UCSD-AML1 (cell line): Measurements from ENCODE around the gene ERAL1.
"Not testable (repeated sequence)": the region's sequence is repeated elsewhere in the genome, so short reads cannot be mapped to it uniquely, and the experiment has no call there.

Experiments
- DNase-seq: peaks from one replicate; lab custom pipeline; 2025; ENCODE audit not compliant: unreplicated experiment; lab: John Stamatoyannopoulos, UW

Gene ERAL1

DNA sequence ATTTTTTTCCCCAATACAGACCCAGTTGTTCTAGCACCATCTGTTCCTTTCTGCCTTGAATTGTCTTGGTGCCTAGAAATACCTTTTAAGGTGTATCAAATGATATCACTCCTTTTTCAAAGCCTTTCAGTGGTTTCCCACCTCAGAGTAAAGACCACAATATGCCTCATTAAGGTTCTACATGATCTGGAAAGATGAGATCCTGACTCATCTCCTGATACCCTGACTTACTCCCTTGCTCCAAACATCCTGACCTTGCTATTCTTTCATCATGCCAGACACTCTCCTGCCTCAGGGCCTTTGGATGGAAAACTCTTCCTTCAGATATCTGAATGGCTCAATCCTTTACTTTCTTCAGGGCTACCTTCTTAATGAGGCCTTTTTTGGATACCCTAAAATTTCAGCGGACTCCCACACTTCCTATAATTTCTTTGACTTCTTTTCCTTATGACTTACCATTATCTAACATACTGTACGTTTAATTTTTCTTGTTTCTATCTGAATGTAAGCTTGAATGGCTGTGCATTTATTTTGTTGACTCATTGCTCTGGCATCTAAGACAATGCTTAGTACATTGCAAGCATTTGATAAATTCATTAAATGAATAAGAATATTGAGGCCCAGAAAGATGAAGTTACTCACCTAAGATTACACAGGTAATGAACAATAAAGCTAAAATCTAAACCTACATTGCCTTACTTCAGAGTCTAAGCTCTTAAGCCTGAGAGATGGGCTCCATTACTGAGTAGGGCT lies 23.5 kb downstream of the ERAL1 start:
- DNase-seq, result no peak

DNA sequence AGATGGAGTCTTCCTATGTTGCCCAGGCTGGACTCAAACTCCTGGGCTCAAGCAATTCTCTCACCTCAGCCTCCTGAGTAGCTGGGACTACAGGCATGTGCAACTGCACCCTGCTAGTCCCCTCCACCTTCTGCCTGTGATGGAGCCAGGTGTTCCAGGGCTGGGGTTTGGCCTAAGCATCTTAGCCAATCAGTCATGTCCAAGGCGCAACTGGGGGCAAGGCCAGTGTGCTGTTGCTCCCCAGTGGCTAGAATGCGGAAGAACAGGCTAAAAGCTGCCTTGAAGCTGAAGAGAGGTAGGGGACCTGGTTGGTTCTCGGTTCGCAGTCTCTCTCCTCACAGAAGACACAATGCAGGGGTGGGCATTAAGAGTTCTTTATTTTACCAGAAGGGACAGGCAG lies 24.2 kb downstream of the ERAL1 start:
- DNase-seq, result no peak

DNA sequence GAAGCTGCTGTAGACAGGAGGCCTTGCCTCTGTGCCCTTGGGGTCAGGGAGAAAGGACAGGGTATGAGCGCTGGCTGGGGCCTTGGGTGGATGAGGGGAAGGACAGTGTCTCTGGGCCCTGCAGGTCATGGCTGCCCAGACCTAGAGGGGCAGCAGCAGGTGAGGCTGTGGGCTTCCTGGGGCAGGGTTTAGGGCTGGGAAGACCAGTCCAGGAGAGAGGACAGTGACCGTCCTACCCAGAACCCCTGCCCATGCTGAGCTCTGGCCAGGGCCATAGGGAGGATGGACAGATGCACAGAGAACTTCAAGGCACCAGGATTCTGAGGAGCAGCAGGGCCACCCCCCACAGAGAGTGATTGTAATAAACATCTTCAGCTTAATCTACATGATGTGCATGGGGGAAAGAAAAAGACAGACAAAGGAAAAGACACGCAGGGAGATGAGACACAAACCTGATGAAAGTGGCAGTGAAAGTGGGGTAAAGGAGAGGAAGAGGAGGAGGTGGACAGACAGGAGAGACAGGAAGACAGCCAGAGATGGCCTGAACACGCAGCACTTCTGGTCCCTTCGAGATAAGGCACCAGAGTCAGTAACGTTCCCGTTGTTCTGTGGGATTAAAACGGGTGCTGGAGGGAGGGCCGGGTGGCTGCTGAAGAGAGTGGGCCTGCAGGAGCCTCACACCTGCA lies 25.2 kb downstream of the ERAL1 start:
- DNase-seq, result no peak

DNA sequence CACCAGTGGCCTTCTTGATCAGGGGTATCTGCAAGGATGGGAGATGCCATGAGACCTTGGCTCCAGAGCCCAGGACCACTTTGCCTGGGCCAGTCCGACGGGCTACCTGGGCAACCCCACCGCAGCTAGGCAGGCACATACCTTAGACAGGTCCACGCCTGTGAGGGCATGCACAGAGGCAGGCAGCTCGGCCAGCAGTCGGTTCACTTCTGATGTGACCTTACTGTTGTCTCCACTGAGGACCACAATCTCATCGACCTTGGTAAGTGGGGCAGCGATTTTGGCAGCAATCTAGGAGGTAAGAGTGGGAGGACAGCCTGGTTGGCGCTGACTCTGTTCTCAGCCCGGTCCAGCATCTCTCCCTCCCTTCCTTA lies 25.7 kb downstream of the ERAL1 start:
- DNase-seq, result no peak

DNA sequence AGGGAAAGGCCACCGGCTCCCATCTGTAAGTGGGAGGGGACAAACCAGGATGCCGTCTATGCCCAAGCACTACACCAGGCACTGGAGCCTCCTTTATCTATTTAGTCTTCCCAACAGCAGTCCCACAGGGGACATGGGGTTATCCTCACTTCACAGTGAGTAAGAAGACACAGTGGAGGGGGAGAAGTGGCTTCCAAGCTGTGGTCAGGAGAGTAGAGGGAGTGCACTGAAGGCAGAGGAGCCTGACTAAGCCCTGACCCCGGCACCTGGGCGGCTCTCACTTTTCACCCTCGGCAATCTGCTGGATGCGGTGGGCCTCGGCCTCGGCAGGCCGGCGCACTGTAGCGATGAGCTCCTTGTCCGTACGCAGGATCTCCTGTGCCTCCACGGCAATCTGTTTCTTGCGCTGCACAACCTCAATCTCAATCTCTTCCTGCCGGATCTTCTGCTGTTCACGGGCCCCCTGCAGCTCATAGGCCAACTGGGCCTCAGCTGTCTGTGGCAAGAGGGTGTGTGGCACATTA lies 26.8 kb downstream of the ERAL1 start:
- no peak for DNase-seq

DNA sequence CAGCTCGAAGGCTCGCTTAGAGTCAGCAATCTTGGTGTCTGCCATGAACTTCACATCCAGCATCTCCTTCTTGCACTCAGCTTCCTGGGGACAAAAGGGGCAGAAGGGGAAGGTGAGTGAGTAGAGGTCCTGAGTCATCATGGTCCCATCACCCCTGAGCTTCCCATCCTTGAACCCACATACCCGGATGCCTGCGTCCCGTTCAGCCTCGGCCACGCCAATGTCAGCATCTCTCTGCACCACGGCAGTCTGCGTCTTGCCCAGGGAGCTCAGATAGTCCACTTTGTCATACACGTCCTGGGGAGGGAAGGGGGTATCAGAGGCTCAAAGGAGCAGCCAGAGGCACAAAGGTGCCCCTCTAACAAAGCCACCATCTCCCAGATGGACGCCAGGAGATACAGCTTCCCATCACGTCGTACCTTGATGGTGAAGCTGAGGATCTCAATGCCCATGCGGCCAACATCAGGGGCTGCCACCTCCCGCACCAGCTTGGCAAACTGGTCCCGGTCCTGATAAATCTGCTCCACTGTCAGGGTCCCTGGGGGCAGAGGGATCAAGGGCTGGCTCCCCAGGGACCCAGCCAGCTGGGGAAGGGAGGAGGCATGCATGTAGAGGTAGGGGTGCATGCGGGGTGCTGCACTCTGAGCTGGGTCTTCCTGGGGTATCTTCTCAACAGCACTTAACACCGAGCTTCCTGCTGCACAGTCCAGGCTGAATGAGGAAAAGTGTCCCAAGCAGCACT lies 27.5 kb downstream of the ERAL1 start:
- DNase-seq, result no peak

DNA sequence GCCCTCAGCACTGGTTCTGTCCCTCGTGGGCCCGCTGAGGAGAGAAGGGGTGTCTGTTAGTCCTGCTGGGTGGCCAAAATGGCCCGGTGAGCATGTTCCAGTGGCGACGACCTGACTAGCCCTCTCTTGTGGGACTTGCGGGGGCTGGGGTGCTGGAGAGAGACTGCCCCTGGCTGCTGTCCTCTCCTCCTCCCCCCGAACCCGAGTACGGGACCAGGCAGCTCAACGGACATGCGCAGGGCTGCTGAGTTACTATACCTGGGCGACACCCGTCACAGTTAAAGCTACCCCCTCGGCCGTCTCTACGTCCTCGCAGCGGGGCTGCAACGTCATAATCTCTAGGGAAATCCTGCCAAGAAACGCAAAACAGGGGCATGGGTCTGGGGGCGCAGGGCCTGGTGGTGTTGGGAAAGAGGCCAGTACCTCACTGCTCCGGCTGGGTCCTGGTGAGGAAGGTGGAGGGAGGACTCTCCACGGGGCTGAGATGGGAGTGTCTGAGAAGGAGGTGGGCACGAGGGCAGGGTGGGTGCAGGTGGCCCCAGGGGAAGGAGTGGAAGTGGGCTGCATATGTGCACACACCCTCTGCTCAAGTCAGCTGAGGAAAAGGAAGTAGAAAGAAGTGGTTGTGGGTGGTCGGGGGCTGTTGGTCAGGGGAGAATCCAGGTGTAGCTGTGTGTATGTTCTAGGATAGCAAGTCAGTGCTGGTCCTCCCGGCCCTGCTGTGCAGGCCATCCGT lies 29.3 kb downstream of the ERAL1 start:
- DNase-seq, result no peak

DNA sequence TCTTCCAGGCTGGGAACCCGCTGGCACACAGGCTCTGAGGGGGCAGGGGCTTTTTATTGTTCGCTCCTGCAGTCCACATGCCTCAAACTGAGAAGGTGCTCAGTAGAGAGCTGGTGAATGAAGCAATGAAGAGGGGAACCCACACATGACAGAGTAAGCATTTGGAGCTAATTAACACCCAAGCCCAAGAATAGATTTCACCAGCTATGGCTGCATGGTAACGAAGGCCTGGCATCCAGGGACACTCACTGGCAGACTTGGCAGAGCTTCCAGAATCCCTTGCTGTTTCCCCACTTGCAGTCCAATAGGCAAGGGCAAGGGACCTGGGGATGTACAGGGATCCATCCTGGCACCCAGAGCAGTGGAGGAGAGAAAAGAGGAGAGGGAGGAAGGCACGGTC lies 30.5 kb downstream of the ERAL1 start:
- no peak for DNase-seq

DNA sequence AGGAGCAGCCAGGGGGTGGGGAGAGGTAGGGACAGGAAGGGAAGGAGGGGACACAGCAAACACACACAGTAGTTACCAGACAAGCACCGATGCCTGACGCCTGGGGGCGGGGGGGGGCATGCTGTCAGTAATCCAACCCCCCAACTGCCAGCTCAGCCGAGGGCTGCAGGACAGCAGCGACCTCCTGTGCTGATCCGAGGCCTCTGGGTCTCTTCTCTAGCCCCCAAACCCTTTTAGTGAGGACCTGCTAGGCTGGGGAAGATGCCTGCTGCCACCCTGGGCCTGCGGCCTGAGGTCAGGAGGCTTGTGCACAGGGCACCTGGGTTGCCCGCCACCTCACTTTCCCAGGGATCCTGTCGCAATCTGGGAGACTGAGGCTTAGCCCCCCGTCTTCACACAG lies 31.1 kb downstream of the ERAL1 start:
- DNase-seq, result no peak

DNA sequence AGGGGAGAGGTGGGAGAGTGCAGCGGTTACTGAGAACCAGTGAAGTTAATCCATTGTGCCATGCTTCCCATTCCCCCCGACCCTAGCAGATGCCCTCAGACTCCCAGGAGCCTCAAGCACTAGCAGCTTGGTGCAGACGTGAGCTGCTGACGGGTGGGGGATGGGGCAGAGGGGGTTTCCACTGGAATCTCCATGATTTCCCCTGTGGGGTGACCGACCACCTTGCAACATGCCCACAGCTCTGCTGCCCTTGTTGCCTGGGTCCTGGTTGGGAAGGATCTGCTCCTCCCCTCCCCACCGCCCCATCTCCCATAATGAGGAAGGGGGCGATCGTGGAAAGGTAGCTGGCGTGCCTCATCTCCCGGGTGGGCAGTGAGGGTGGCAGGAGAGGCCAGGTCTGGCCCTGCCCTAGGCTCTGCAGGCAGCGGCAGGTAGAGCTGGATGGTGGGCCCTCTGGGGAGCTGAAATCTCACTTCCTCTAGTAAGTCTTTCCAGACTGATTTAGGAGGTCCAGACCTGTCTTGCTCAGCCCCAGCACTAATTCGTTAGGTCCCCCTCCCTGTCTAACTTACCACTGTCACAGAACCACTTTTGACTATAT lies 33.2 kb downstream of the ERAL1 start:
- DNase-seq, result no peak

DNA sequence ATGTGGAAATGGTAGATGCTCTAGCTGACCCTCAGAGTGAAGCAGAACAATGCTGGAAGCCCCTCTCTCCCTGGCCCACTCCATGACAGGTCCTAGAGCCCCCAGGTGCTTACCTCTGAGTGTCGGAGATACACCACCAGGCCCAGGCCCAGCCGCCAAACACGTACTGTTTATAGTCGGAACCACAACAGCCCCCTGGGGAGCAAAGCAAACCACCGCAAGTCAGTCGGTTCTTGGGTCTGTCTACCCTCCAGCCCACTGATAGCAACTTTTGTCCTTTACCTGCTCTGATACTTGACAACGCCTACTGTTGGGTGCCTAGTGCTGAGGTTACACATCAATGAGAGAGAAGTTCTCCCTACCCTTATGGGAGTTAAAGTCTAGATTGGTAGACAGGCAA lies 34.0 kb downstream of the ERAL1 start:
- no peak for DNase-seq

DNA sequence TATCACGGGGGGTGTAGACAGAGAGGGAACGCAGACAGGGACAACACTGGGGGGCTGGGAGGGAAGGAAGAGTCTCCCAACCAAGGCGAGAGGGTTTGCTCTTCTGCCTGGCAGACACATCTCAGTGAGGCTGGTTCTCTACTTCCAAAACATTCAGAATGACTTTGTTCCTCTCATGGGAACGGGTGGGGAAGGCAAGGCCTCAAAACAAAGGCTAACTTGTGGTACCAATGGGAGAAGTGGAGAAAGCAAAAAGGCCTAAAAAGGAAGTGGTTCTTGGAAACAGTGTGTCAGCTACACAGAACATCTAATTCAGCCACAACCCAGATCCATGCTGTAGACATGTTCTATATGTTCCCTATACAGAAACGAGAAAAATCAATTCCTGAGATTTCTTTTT lies 35.2 kb downstream of the ERAL1 start:
- DNase-seq, result no peak

DNA sequence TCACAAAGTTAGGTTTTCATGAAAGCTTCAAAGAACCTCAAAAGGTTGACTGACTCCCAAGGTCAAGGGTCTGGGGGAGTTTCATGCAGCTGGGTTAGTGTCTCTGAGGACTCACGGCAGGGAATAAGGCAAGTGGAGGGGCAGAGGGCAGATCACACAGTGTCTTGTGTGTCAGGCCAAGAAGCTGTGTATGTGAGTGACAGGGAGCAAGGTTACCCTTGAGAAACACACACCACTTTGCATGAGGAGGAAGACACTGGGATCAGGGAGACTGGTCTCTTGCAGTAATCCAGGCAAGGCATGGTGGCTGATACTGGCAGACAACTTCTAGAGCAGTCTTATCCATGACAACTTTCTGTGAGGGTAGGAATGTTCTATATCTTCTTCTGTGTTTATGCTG lies 36.4 kb downstream of the ERAL1 start:
- DNase-seq, result no peak

DNA sequence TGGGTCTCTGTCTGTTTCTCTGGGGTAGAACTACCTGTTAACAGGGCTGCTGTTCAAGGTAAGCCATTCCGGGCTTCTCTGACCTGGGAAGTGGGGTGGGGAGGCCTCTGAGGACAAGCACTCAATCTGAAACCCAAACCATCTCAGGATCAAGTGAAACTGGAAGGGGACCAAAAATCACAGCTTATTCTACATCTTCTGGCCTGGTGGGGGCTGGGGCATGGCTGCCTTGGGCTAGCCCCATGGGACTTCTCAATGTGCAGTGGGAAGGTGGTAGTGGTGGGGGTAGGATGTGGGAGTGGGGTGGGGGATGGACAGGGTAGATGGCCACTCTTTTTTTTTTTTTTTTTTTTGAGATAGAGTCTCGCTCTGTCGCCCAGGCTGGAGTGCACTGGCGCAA lies 37.2 kb downstream of the ERAL1 start:
- DNase-seq, result no peak

DNA sequence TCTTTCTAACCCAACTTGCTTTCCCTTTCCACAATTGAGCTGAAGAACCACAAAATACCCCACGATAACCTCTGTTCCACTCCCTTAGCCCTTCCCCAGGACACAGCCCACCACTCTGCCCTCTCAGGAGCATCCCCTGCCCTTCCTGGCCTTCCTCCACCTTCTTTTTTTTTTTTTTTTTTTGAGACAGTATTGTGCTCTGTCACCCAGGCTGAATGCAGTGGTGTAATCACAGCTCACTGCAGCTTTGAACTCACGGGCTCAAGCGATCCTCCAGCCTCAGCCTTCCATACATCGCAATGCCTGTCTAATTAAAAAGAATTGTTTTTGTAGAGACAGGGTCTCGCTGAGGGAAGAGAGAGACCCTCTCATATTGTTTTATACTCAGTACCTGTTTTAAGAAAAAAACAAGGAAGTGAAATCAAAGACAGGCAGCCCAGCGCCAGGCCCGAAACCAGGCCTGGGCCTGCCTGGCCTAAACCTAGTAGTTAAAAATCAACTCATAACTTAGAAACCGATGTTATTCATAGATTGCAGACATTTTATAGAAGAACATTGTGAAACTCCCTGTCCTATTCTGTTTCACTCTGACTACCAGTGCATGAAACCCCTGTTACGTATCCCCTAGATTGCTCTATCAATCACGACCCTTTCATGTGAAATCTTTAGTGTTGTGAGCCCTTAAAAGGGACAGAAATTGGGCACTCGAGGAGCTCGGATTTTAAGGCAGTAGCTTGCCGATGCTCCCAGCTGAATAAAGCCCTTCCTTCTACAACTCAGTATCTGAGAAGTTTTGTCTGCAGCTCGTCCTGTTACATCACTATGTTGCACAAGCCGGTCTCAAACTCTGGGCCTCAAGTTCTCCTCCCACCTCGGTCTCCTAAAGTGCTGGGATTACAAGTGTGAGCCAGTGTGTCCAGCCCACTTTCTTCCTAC lies 38.7 kb downstream of the ERAL1 start:
- DNase-seq, result not testable (repeated sequence)

DNA sequence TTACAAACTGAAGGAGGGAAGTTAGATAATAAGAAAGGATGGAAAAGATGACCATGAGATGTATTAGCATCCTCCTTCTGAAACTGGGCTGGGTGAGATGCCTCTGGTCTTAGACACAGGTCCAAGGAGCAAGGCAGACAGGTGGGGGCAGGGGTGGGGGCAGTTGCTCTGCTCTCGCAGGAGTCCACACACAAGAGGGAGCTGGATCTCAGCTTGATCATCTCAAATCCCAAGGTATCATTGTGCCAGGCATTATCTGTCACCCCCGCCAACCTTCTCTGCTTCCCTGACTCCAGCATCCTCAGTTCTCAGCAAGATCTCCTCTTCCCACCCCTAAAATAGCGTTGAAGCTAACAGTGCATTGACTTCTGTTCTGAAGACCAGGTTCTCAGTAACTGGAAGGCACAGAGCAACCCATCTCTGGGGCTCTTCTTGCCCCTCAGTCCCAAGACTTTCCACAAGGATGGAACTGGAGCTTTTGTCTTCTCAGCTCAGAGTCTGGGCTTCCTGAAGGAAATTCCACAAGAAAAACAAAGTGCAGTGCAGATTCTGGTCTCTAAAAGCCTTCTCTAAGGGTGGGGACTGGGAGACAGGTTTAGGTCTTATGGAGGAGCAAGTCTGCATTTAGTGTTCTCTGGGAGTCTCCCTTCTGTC lies 41.1 kb downstream of the ERAL1 start:
- DNase-seq, result no peak

DNA sequence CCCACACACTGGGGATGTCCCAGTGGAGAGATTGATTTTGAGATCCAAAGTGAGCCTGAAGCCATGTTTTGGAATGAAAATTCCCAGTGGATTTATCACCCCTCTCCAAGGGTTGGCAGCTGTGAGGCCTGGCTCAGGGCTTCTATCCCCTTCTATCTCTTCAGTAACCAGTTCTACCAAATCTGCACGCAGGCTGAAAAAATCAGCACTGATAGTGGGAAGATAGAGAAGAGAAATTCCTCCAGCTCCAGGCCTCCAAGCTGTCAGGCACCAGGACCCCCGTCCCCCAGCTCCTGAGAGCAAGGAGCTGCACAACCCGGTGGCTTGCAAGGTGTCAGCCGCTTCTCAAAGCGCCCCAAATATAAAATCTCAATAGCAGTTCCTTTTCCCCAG lies 41.7 kb downstream of the ERAL1 start:
- DNase-seq, result no peak

DNA sequence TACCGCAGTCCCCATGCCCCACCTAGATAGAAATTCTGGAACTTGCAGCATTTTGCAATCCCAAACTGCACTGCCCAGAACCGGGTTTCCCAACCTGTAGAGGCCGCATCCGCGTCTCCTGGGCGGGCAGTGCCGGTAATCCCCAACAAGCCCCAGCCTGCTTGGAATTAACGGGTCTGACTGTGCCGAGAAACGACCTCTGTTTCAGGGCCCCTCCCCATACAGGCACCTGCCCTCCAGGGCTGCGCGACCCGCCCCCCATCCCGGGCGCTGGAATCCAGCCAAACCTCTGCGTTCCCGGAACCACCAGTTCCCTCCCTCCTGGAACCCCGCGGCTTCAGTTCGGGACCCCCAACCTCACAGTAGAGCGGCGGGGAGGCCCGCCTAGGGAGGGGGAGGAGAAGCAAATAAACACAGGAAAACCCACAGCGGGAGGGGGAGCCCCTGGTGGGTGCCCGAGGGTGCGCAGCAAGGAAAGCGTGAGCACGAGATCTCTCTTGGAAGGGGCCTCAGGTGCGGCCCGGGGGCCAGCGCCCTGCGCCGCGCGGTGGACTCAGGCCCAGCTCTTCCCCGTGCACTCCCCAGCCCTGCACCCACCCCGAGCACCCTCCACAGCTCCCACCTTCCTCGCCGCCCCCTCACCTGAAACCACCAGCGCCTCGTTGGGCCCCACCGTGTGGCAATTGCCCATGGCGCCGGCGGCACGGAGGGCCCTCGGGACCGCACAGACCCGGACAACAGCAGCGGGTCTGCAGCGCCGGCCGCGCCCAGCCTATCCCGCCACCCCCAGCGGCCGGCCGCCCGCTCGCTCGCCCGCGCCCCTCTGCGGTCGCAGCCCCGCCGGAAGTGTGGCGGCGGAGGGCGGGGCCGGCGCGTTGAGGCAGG lies 42.3 kb downstream of the ERAL1 start, which contains the start of gene FLOT2:
TSS of gene FLOT2 (minus strand) at position 850 of the 885 bp plus-strand sequence. CDS start at position 691, 159 bp downstream.
- DNase-seq, result peak; percentile 69
